Suppressor macrophage treated with lipopolysaccharide for 4 hours (primary cell): Measurements from ENCODE around the gene ZNF407.

Experiments used
- DNase-seq: peaks from one replicate; pipeline ENCODE4 v3.0.0-alpha.2; 2020

The ZNF407 gene

GRCh38 chr18:74679679-74680076 is 82.0 kb downstream of the ZNF407 start:
- no peak for DNase-seq

- DNase-seq, result no peak
Measured at GRCh38 chr18:74682141-74682990, 84.7 kb downstream of the ZNF407 start.

GRCh38 chr18:74682991-74683297 is 85.3 kb downstream of the ZNF407 start:
- no peak for DNase-seq

- DNase-seq, result no peak
Measured at GRCh38 chr18:74683573-74683972, 85.9 kb downstream of the ZNF407 start.

DNA sequence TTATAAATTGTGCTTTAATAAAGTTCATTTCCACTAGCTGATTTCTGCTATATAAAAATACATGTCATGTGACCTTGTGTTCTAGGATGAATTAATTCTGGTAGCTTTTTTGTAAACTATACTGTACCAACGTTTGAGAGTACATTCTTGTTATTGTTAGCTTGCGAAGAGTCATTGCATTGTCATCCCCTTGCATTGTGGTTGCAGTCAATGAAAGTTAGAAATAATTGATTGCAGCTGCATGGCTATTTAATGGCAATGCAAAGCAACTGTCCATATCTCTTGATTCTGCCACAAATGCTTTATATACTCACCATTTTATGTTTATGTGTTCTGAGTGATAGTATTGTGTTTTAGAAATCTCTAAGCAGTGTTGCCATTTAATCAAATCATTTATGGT is 91.6 kb downstream of the ZNF407 start:
- DNase-seq, result no peak

DNA sequence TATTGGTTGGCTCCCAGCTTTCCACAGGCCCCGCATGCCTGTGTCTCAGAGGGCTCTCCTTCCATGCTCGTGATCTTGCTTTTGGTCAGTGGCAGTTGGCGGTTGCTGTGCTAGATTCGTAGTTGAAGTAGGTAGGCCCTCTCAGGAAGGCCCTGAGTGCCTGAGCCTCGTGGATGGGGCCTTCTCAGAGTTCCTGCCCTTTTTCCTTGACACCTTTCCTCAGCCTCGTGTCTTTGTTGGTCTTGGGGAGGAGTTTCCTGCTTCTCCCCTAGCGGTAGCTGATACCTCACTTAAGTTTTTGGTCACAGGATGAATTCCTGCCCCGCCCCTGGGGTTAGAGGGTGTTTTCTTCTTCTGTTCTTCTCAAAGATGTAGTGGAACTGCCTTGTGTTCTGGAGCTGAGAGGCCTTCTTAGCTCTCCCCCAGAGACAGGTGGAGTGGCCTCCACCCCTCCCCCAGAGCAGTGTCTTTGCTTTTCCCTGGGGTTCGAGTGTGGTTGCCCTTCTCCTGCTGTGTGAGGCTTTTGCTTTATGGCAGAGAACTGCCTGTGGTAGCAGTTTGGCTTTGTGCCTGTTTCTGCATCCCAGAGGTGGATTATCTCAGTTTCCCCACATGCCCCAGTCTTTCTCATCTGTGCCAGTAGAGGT is 94.8 kb downstream of the ZNF407 start:
- no peak for DNase-seq

GRCh38 chr18:74694436-74694835 is 96.8 kb downstream of the ZNF407 start:
- no peak for DNase-seq

DNA sequence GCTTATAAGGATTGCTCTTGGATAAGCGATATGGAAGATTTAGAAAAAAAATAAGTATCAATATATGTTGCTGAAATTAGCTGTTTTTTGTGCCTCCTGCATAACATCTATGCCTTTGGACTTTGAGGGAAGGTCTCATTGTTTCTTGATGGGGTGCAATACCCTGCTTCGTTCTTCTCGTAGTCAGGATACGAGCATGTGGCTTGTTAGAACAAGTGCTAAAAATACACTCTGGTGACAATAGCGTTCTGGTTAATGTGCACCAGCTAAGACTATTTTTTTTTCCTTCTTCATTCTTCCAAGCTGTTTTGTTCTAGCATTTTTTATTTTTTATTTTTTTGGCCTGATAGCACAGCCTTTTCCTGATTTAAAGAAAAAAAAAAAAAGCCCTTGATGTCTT is 97.5 kb downstream of the ZNF407 start:
- no peak for DNase-seq

DNA sequence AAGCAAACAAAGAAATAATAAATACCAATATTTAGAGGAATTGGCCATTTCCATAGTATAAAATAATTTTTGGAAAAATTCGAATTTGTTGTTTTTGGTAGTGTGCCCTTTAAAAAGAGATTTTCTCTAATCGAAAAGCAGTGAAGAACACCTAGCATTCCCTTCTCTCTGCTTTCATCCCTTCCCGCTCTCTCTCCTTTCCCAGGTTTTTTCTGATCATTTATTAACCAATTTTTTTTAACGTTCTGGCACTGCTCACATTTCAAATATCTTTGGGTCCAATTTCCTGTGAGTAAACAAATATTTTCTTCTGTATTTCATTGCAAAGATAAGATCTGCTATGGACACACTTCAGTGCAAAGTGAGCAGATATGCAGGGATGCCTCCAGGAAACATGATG is 101.2 kb downstream of the ZNF407 start:
- no peak for DNase-seq

GRCh38 chr18:74699455-74699854 is 101.8 kb downstream of the ZNF407 start:
- no peak for DNase-seq

DNA sequence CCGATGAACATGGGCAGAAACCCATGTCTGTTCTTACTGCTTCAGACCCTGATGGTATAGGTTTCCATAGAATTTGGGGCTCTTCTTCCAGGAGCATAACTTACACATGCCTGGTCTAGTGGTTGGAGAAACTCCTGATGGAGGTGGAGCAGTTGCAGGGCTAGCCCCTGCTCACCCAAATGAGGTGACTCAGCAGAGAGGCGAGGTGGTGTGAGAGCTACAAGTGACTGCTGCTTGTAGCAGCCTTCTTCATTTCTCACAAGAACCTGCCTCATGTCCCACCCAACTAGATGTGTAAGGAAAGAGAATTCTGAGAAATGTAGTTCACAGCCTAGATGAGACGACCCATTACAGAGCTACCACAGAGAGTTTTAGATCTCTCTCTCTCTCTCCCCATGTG is 105.3 kb downstream of the ZNF407 start:
- DNase-seq, result no peak

- DNase-seq, result no peak
Measured at GRCh38 chr18:74708169-74708568, 110.5 kb downstream of the ZNF407 start.

DNA sequence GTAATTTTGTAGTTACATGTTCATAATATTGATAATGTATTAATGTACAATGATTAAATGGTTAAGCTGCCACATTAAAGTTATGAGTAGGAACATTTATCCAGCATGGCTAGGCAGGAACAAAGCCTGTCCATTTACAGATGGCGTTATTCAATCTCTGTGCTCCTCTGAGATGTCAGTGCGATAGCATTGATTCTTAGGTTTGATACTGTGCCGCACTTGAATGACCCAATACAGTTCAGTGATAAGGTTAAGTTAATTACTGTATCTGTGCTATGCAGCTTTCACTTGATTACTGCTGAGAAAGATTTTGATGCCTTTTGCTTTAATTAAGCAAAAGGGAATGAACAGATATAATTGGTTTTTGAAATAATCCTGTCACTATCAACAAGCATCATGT is 111.8 kb downstream of the ZNF407 start:
- no peak for DNase-seq

DNA sequence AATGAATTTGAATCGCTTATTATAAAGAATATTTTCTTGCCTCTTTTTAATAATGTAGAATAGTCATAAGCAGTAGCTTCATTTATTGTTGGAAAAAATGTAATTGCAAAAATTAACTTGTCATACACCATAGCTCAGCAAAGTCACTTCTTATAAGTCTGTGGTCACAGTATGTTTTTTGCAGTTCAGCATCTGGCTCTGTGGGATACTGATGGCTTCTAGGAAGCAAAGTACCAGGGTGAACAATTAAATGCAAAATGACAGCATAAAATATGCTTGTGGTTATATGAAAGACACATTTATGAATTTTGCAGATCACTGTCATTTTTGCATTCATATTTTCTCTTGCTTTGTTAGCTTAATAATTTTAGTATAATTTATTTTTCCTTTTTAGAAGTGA is 116.5 kb downstream of the ZNF407 start:
- DNase-seq, result no peak

- DNase-seq, result no peak
Measured at GRCh38 chr18:74714791-74715190, 117.1 kb downstream of the ZNF407 start.

GRCh38 chr18:74715306-74715705 is 117.6 kb downstream of the ZNF407 start:
- no peak for DNase-seq

DNA sequence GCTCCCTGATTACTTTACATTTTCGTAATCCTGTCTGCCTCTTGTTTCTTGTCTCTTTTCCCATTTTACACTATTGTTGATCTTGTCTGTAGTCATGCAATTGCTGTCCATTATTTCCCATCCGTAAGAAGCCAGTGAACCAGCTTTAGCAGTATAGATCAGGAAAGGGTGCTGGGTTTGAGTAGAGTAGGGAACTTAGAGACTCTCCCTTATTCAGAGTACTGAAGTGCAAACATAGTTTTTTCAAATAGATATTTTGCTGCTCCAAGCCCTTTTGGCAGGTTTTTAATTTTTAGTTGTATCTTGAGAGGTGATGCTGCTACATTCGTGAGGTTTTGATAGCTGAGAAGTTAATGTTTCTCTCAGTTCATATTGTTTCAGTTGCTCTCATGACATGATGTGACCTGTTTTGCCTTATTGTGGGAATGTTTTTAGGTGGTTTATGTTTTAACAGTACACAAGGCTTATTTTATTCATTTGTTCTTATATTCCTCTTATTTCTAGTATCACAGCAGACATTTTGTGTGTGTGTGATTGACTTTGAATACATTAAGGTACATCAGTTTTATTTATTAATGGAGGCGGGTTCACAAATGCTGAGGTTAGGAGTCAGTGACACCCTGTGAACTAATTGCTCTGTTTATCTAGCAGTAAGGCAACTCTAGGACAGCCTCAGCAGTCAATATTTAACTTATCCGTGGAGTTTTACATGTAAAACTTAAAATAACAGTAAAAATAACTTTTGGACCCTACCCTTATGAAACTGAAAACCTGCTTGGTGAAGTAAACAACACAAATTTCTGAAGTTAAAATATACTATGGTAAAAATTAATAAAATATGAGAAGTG is 118.4 kb downstream of the ZNF407 start:
- no peak for DNase-seq

DNA sequence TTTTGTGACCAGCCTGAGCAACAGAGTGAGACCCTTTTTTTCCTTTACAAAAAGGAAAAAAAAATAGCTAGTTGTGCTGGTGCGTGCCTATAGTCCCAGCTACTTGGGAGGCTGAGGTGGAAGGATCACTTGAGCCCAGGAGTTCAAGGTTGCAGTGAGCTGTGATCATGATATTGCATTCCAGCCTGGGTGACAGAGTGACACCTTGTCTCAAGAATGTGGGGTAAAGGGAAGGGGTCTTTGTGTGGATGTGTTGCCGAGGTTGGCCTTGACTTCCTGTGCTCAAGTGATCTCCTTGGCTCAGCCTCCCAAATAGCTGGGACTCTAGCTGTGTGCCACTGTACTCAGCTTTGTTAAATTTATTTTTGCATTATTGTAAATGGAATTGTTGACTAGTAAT is 120.6 kb downstream of the ZNF407 start:
- no peak for DNase-seq

- peak; percentile 10 for DNase-seq
Measured at GRCh38 chr18:74722237-74722636, 124.6 kb downstream of the ZNF407 start.

- no peak for DNase-seq
Measured at GRCh38 chr18:74724186-74724585, 126.5 kb downstream of the ZNF407 start.

DNA sequence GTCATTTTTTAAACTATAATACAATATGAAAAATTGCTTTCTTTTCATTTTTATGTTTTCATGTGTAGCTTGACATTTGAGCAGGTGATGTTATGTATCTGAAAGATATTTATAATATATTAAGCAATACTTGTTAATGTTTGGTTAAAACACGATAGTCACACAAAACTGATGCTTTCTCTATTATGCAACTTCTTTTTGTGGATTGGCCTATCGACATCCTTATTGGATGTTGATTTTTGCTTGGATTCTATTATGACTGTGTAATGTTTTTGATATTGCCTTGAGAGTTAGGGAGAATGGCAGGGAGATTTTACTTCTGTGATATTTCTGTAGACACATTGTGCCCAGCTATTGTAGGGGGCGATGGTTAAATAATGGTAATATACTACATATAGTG is 128.0 kb downstream of the ZNF407 start:
- no peak for DNase-seq

- DNase-seq, result no peak
Measured at GRCh38 chr18:74728586-74728985, 130.9 kb downstream of the ZNF407 start.

DNA sequence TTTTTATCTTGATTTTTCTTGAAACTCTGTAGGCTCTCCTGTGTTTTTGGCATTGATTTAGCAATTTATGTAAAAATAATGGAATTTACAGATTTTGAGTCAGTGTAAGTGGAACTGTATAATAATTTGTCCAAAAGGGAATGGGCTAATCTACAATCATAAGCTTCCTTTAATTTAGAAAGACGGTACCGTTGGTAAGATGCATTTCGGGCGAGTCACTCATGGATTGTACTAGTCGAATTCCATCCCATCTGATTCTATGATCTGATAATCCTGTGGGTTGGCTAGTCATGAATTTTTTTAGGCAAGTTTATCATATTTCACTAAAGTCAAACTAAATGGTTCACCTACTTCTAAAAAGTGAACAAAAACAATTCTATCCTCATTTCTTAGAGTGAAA is 133.4 kb downstream of the ZNF407 start:
- DNase-seq, result no peak

DNA sequence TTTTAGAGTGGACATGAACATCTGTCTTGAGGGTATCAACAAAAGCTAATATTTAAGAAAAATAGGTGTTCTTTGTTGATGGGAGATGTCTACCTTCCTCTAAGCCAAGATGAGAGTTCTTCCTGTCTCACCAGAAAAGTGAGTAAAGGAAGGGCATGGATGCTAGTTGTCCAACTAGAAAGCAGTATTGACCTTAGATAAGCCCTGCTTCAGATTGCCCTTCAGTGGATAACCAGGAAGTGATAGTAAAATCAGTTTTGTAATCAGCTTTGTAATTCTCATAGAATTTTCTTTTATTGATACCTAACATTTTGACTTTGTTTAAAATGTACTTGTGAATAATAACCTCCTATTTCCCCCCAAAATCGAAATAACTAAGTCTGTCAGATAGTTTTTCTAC is 134.7 kb downstream of the ZNF407 start:
- DNase-seq, result no peak
